Choroid plexus epithelial cell (primary cell): ENCODE measurements around the gene MMUT.

ENCODE experiments used
- DNase-seq: peaks from one replicate; pipeline ENCODE4 v3.0.0-alpha.2; 2010; ENCODE audit warnings: low read depth
- H3K4me3 ChIP-seq: 2 replicates; pipeline ENCODE4 v1.5.1; 2011; ENCODE audit warnings: low read depth, mild to moderate bottlenecking, control low read depth, low read length, moderate library complexity
- TF ChIP-seq, protein P1 (sequence below): conservative IDR thresholded peaks from 2 replicates; pipeline ENCODE4 v1.5.1; 2011; ENCODE audit warnings: low read depth, mild to moderate bottlenecking, control low read depth, inconsistent platforms, low read length, moderate library complexity

Gene MMUT

DNA sequence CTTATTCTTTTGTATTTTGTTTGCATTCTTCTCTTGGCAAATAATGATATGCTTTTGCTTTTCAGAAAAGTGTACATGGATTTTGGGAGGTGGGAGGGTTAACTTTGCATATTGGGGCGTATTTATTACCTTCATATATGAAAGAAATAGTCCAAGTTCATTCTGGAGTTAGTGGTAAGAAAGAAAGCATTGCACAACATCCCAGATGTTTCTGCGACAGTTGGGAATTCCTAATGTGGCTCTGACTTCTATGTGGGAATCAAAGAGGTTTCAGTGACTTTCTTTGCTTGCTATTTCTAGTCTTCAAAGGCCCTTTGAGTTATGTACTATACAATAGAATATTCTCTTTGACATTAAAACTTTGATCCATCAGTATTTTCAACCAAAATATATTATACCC lies 78.1 kb downstream of the MMUT start:
- DNase-seq, result peak; percentile 14
- TF ChIP-seq, protein P1, sequence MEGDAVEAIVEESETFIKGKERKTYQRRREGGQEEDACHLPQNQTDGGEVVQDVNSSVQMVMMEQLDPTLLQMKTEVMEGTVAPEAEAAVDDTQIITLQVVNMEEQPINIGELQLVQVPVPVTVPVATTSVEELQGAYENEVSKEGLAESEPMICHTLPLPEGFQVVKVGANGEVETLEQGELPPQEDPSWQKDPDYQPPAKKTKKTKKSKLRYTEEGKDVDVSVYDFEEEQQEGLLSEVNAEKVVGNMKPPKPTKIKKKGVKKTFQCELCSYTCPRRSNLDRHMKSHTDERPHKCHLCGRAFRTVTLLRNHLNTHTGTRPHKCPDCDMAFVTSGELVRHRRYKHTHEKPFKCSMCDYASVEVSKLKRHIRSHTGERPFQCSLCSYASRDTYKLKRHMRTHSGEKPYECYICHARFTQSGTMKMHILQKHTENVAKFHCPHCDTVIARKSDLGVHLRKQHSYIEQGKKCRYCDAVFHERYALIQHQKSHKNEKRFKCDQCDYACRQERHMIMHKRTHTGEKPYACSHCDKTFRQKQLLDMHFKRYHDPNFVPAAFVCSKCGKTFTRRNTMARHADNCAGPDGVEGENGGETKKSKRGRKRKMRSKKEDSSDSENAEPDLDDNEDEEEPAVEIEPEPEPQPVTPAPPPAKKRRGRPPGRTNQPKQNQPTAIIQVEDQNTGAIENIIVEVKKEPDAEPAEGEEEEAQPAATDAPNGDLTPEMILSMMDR, result no peak

More for the DNA sequence above, 78.1 kb downstream of the MMUT start:
- H3K4me3 ChIP-seq, result no peak overlapping the region
